ELR (cell line): ENCODE results near the gene PEDS1.
"Not testable (repeated sequence)": the region's sequence is repeated elsewhere in the genome, so short reads cannot be mapped to it uniquely, and the experiment has no call there.

Experiments
- DNase-seq: peaks from one replicate; pipeline ENCODE4 v3.0.0-alpha.2; 2015; ENCODE audit warnings: low read depth

Gene PEDS1

GRCh38 chr20:50163570-50164317 is 10.2 kb upstream of the PEDS1 start:
- DNase-seq = peak; percentile 61

- not testable (repeated sequence) for DNase-seq
Observed at GRCh38 chr20:50161494-50161893, 8.0 kb upstream of the PEDS1 start.

- peak; percentile 51 for DNase-seq
Observed at GRCh38 chr20:50153153-50153499, 397 bp downstream of the PEDS1 start.

- DNase-seq = peak; percentile 58
Observed at GRCh38 chr20:50152394-50153152, 950 bp downstream of the PEDS1 start.

GRCh38 chr20:50151034-50151743 is 2.3 kb downstream of the PEDS1 start:
- DNase-seq = no peak

GRCh38 chr20:50149481-50150254 is 3.9 kb downstream of the PEDS1 start:
- no peak for DNase-seq

- peak; percentile 63 for DNase-seq
Observed at GRCh38 chr20:50146732-50147662, 6.5 kb downstream of the PEDS1 start.

- peak; percentile 57 for DNase-seq
Observed at GRCh38 chr20:50146214-50146613, 7.3 kb downstream of the PEDS1 start.

- DNase-seq = no peak
Observed at GRCh38 chr20:50145566-50145965, 8.0 kb downstream of the PEDS1 start.

- peak; percentile 95 for DNase-seq
Observed at GRCh38 chr20:50144362-50144761, 9.2 kb downstream of the PEDS1 start.

GRCh38 chr20:50142812-50143211 is 10.7 kb downstream of the PEDS1 start:
- DNase-seq = no peak

GRCh38 chr20:50141811-50142561 is 11.5 kb downstream of the PEDS1 start:
- DNase-seq = no peak

- DNase-seq = no peak
Observed at GRCh38 chr20:50141018-50141675, 12.4 kb downstream of the PEDS1 start.

GRCh38 chr20:50140339-50140859 is 13.1 kb downstream of the PEDS1 start:
- DNase-seq = no peak

GRCh38 chr20:50138479-50139393 is 14.8 kb downstream of the PEDS1 start:
- DNase-seq = no peak

- no peak for DNase-seq
Observed at GRCh38 chr20:50138120-50138478, 15.4 kb downstream of the PEDS1 start.

GRCh38 chr20:50137702-50138101 is 15.8 kb downstream of the PEDS1 start:
- not testable (repeated sequence) for DNase-seq

- peak; percentile 86 for DNase-seq
Observed at GRCh38 chr20:50136822-50137599, 16.5 kb downstream of the PEDS1 start.
